Gastrocnemius medialis (tissue), 4 donors: ENCODE results near the gene RNLS.

Source experiments
- CTCF ChIP-seq, 5 experiments: fragments of 450-650 bp in 3 of 5; fragments of 200-600 bp in 2 of 5; sonication (generic) in 2 of 5; IDR thresholded peaks in 4 of 5; conservative IDR thresholded peaks in 1 of 5; 1 replicate in 4 of 5; 2 replicates in 1 of 5; pipeline ENCODE4 v1.5.1; 2016 to 2019; ENCODE audit warnings: antibody characterized with exemption in 5 of 5, mild to moderate bottlenecking in 3 of 5, moderate library complexity in 3 of 5
- POLR2A ChIP-seq, 2 donors: fragments of 450-650 bp; IDR thresholded peaks; one replicate each; pipeline ENCODE4 v1.6.1; 2017; ENCODE audit warnings: antibody characterized with exemption in 2 of 2, mild to moderate bottlenecking in 2 of 2, moderate library complexity in 2 of 2

DNA sequence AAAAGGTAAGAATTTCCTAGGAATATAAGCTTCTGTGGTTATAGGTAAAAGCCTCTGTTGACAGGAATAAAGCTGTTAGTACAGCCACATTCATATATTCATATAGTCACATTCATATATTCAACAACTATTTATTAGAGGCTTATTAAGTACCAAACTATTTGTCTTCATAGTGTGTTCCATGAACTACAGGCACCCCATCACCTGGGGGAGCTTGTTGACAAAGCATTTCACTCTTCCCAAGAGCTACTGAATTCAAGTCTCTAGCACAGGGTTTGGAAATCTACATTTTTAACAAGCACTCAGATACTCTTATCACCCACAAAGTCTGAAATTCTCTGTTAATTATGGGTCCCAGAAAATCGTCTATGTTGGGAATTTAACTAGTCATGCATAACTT, 110.6 kb downstream of the RNLS start:
- no peak for TF ChIP-seq POLR2A (IDR thresholded peaks at IDR 0.05)
- peak in 1 of 5 experiments; percentile 22 for TF ChIP-seq CTCF (IDR thresholded peaks at IDR 0.05 in 4 of 5, conservative IDR thresholded peaks at IDR 0.05 in 1 of 5)
